H1 (cell line): ENCODE measurements around the gene EMC10. TPM values are rescaled to one million over a fixed set of nuclear protein-coding genes. Genes with fewer than 3 reads are reported as not detected.

Experiments
- ATF3 ChIP-seq: IDR thresholded peaks from 2 replicates; pipeline ENCODE4 v1.6.1; 2011; ENCODE audit warnings: low read depth, mild to moderate bottlenecking, low read length; ENCODE audit not compliant: insufficient read depth
- FOSL1 ChIP-seq: IDR thresholded peaks from 2 replicates; pipeline ENCODE4 v1.6.1; 2011; ENCODE audit warnings: mild to moderate bottlenecking, low read depth, low read length, moderate library complexity; ENCODE audit not compliant: insufficient read depth
- KDM1A ChIP-seq: fragments of 200-600, 300-600 bp; sonication (generic); IDR thresholded peaks from 2 replicates; pipeline ENCODE4 v1.7.1; 2016; ENCODE audit warnings: mild to moderate bottlenecking, low read length, borderline replicate concordance
- NANOG ChIP-seq: IDR thresholded peaks from 2 replicates; pipeline ENCODE4 v1.6.1; 2011; ENCODE audit warnings: low read length, low read depth, mild to moderate bottlenecking, inconsistent platforms; ENCODE audit not compliant: insufficient read depth, poor library complexity, severe bottlenecking
- POLR2A ChIP-seq, 2 experiments: IDR thresholded peaks; 1 replicate in 1 of 2; 2 replicates in 1 of 2; pipeline ENCODE4 v1.6.1; 2011; ENCODE audit warnings: low read depth in 2 of 2, low read length in 2 of 2, mild to moderate bottlenecking in 2 of 2; ENCODE audit errors: control extremely low read depth in 1 of 2
- RAD21 ChIP-seq, 2 experiments: IDR thresholded peaks in 1 of 2; conservative IDR thresholded peaks in 1 of 2; 2 replicates each; pipeline ENCODE4 v1.6.1; 2011; ENCODE audit warnings: low read depth in 2 of 2, low read length in 2 of 2, improper control_type of control experiment in 1 of 2, inconsistent platforms in 1 of 2, mild to moderate bottlenecking in 1 of 2, moderate library complexity in 1 of 2
- RBBP5 ChIP-seq: IDR thresholded peaks from 2 replicates; pipeline ENCODE4 v1.7.1; 2012; ENCODE audit warnings: low read depth, mild to moderate bottlenecking, inconsistent platforms, low read length, moderate library complexity, borderline replicate concordance
- SIRT6 ChIP-seq: IDR thresholded peaks from one replicate; pipeline ENCODE4 v1.7.1; 2012; ENCODE audit warnings: low read length, inconsistent platforms
- YY1 ChIP-seq: IDR thresholded peaks from 2 replicates; pipeline ENCODE4 v1.6.1; 2011; ENCODE audit warnings: low read depth, mild to moderate bottlenecking, low read length
- polyA plus RNA-seq, 7 experiments: library from polyadenylated mRNA; depleted of rRNA in 3 of 7; stranded (reverse) in 5 of 7; unstranded in 2 of 7; fragments of >200 nt in 5 of 7; fragments of 200-250 nt in 2 of 7; gene quantifications; 1 replicate in 5 of 7; 2 replicates in 1 of 7; 4 replicates in 1 of 7; pipeline versions ENCODE4 v1.2.1 to v1.2.3, GENCODE V29; 2011 to 2013; ENCODE audit warnings: missing spikeins in 2 of 7, mixed read lengths in 2 of 7
- total RNA-seq: library from RNA; stranded (reverse); fragmentation: NEBNext Ultra II Directional; extraction: Animal tissue kit (Norgen Biotek cat#: 25700); gene quantifications from 2 replicates; pipeline ENCODE4 v1.2.1, GENCODE V29; 2021
- TF ChIP-seq, protein P1 (sequence below), 3 experiments: IDR thresholded peaks; 1 replicate in 2 of 3; 2 replicates in 1 of 3; pipeline versions ENCODE4 v1.5.1 to v1.6.1; 2011; ENCODE audit warnings: low read length in 3 of 3, mild to moderate bottlenecking in 3 of 3, inconsistent platforms in 2 of 3, low read depth in 1 of 3, moderate library complexity in 1 of 3; ENCODE audit not compliant: insufficient read depth in 1 of 3; ENCODE audit errors: control extremely low read depth in 1 of 3

Gene EMC10
- total and polyA plus RNA-seq, 2 of the 8 experiments (the other 6 are each of a cell fraction or from before 2014, with no cell fraction given), result 77.6 to 103 TPM

- TF ChIP-seq ATF3 (no peak), SIRT6 (no peak), RAD21 (IDR thresholded peaks at IDR 0.05 in 1 of 2, conservative IDR thresholded peaks at IDR 0.05 in 1 of 2; ENCODE audit: low read depth in 2 of 2, low read length in 2 of 2) (peak; percentile 82 to 85), KDM1A (peak; percentile 85; the same call in 1 of the 2 replicates), RBBP5 (no peak), NANOG (peak; percentile 12), POLR2A (IDR thresholded peaks at IDR 0.05; ENCODE audit: control extremely low read depth in 1 of 2, low read depth in 2 of 2, low read length in 2 of 2) (no peak), FOSL1 (no peak), YY1 (peak; percentile 36; the same call in 1 of the 2 replicates)
- TF ChIP-seq, protein P1, sequence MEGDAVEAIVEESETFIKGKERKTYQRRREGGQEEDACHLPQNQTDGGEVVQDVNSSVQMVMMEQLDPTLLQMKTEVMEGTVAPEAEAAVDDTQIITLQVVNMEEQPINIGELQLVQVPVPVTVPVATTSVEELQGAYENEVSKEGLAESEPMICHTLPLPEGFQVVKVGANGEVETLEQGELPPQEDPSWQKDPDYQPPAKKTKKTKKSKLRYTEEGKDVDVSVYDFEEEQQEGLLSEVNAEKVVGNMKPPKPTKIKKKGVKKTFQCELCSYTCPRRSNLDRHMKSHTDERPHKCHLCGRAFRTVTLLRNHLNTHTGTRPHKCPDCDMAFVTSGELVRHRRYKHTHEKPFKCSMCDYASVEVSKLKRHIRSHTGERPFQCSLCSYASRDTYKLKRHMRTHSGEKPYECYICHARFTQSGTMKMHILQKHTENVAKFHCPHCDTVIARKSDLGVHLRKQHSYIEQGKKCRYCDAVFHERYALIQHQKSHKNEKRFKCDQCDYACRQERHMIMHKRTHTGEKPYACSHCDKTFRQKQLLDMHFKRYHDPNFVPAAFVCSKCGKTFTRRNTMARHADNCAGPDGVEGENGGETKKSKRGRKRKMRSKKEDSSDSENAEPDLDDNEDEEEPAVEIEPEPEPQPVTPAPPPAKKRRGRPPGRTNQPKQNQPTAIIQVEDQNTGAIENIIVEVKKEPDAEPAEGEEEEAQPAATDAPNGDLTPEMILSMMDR (IDR thresholded peaks at IDR 0.05; ENCODE audit: control extremely low read depth in 1 of 3, insufficient read depth in 1 of 3, low read depth in 1 of 3, low read length in 3 of 3), result peak; percentile 84 to 98 (median 94)
- TF ChIP-seq, all 59 proteins: peak for 11
Measured at GRCh38 chr19:50486823-50487515, 10.7 kb downstream of the EMC10 start (continued).
